ENCODE results near the gene ZCCHC2. TPM values are rescaled to one million over a fixed set of nuclear protein-coding genes. Genes with fewer than 3 reads are reported as not detected.

Gene ZCCHC2
- total RNA-seq, 2 experiments from 2014 or later: 51.7 to 52.3 TPM

DNA sequence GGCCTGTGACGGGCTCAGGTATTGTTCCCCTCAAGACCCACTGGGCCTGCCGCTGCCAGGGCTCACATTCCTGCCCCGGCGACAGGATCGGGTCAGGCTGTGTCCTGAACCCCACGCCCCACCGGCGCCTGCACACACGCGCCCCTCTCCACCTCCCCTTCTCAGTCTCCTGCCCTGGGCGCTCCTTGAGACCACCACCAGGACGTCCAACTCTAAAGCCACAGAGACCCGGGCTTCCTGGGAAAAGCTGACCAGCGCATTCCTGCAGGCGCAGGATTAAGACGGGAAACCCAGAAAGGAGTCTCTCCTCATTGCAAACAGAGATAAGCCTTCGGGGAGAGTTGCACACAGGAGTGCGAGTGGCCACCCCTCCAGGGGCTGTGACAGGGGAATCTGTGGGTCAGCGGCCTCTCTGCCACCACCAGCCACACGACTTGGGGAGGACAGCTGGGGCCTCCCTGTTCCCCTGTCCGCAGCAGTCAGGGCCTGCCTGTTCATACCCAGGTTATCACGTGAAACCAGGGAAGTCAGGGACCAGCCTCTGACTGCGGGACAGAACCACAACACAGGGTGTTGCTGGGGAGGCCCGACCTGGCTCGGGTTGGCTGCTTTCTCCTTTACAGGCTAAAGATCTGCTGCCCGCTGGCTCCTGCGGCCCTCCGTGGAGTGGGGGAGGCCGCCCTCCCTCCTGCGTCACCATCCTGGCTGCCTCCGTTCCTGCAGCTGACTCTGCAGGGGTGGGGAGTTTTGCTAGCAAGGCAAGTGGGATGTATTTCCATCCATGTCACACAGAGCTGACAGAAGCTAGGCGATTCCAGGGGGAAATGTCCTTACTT lies 88.8 kb downstream of the ZCCHC2 start:
- Mint-ChIP-seq H3K27me3 (peaks cover 35% of the 10 kb centered on the region), H3K9me3 (no peaks in the 10 kb centered on the region), H3K36me3 (ENCODE audit: low read depth) (no peaks in the 10 kb centered on the region), H3K4me3 (no peak overlapping the region), H3K4me1 (no peaks in the 10 kb centered on the region), H3K27ac (no peak overlapping the region)
- CTCF ChIA-PET: no interaction called here
- POLR2A ChIA-PET: no interaction called here
- DNase-seq: no peak

DNA sequence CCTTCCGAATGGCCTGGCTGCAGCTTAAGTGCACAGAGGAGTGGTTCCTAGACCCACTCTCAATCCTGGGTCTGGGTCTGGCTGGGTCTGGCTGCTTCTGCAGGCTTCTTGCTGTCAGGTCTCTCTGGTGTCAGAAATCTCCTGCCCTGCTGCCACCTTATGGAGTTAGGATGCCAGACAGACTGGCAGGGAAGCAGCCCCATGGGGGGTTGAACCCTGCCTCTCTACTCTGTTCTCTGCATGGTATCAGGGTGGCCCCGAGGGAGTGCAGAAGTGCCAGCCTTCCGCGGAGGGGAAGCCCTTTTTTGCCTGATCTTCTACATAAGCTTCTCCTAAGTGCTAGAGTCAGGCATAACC lies 89.4 kb downstream of the ZCCHC2 start:
- Mint-ChIP-seq H3K27me3 (peaks cover 35% of the 10 kb centered on the region), H3K27ac (no peak overlapping the region), H3K36me3 (ENCODE audit: low read depth) (no peaks in the 10 kb centered on the region), H3K4me3 (no peak overlapping the region), H3K4me1 (no peaks in the 10 kb centered on the region), H3K9me3 (no peaks in the 10 kb centered on the region)
- ChIA-PET CTCF (no interaction called here), POLR2A (no interaction called here)
- no peak for DNase-seq

DNA sequence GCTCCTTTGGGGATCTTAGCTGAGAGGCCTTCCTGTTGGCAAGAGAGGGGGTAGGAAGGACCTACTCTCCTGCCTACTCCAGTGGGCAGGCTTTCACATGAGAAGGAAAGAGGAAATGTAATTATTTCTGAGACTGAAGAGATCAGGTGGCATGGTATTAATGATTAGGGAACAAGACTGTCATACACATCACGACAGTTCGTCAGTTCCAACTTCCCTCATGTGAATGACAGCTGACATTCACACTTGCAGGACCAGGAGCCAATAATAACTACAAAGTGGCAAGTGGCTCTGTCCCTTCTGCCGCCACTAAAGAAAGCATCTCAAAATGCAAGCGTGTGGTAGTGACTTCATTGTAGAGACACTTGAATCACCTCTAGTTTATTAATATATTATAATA lies 90.0 kb downstream of the ZCCHC2 start:
- no peak for DNase-seq
- H3K4me3 Mint-ChIP-seq: no peak overlapping the region
- CTCF ChIA-PET: no interaction called here
- POLR2A ChIA-PET: no interaction called here
- peaks cover 35% of the 10 kb centered on the region for H3K27me3 Mint-ChIP-seq
- no peaks in the 10 kb centered on the region for H3K36me3 Mint-ChIP-seq (ENCODE audit: low read depth)
- no peaks in the 10 kb centered on the region for H3K4me1 Mint-ChIP-seq
- H3K9me3 Mint-ChIP-seq: no peaks in the 10 kb centered on the region
- no peak overlapping the region for H3K27ac Mint-ChIP-seq

DNA sequence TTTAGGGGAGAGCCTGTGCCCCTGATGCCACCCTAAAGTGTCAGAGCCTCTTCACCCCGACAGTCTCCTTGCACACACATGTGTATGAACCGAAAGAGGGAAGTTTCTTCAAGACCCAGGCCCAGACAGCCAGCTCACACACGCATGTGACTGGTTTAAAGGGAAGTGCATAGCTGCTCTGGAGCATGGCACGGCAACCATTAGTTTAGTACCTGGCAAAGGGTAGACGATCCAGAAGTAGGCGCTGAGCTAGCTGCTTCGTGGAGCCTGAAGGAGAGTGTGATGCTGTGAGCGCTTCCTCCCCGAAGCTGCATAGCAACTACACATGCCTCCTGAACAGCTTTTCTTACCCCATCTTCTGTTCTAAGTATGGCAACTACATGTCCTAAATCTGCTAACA lies 91.7 kb downstream of the ZCCHC2 start:
- H3K4me3 Mint-ChIP-seq: no peak overlapping the region
- H3K4me1 Mint-ChIP-seq: no peaks in the 10 kb centered on the region
- H3K36me3 Mint-ChIP-seq (ENCODE audit: low read depth): no peaks in the 10 kb centered on the region
- no peaks in the 10 kb centered on the region for H3K9me3 Mint-ChIP-seq
- ChIA-PET CTCF (interaction anchor here (0.7 to 1.1 kb wide), 2 partner anchors 62 to 344 kb away, joined by 3 to 4 read pairs; no protein-coding TSS in a partner anchor), POLR2A (no interaction called here)
- H3K27ac Mint-ChIP-seq: no peak overlapping the region
- DNase-seq: no peak
- H3K27me3 Mint-ChIP-seq: peaks cover 41% of the 10 kb centered on the region

DNA sequence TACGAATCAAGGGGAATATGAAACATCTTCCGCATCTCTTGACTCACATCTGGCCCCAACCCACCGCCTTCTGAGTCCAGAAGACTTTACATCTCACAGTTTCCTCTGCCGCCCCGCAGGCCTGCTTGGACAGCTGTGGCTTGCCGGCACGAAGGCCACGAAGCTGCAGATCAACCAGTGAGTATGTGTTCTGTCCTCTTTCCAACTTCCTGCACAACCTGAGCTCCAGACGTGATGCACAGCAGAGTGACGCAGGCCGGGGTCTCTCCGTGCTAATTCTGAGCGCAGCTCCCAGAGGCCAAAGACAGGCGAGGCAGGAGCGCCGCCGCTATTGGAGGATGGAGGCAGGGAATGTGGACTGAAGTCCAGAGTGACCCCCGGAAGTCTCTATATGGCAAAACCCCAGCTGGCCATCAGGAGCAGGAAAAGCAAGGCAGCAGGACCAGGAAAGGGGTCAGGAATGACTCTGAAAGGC lies 93.5 kb downstream of the ZCCHC2 start:
- Mint-ChIP-seq H3K27me3 (peaks cover 36% of the 10 kb centered on the region), H3K27ac (no peak overlapping the region), H3K36me3 (ENCODE audit: low read depth) (no peaks in the 10 kb centered on the region), H3K4me1 (no peaks in the 10 kb centered on the region), H3K9me3 (no peaks in the 10 kb centered on the region), H3K4me3 (no peak overlapping the region)
- DNase-seq: no peak
- ChIA-PET CTCF (no interaction called here), POLR2A (no interaction called here)

DNA sequence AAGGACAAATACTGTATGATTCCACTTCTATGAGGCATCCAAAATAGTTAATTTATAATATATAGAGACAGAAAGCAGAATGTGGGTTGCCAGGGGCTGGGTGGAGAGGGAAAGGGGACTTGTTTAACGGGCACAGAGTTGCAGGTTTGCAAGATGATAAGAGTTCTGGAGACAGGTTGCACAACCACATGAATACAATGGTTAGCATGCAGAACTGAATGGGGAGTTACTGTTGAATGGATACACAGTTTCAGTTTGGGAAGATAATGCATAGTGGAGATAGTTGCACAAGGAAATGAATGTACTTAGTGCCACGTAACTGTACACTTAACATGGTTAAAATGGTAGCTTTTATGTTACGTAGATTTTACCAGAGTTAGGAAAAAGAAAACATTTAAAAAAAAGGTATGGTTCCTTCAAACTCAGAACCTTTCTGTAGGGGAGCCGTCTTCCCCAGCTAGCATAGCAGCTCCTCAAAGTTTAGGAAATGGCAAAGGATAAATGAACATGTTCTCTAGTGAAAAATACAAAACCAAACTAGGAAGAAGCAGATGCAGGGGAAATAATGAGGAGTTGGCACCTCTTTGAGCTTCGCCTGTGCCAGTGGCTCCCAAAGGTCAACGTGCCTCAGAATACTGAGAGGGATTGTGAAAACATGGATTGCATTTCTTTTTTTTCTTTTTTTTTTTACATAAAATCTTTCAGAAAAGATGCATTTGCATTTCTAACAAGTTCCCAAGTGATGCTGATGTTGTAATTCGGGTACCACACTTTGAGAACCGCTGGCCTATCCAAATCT lies 95.2 kb downstream of the ZCCHC2 start:
- no peak overlapping the region for H3K27ac Mint-ChIP-seq
- POLR2A ChIA-PET: no interaction called here
- no peak overlapping the region for H3K4me3 Mint-ChIP-seq
- CTCF ChIA-PET: no interaction called here
- H3K9me3 Mint-ChIP-seq: no peaks in the 10 kb centered on the region
- peaks cover 32% of the 10 kb centered on the region for H3K27me3 Mint-ChIP-seq
- no peaks in the 10 kb centered on the region for H3K36me3 Mint-ChIP-seq (ENCODE audit: low read depth)
- no peaks in the 10 kb centered on the region for H3K4me1 Mint-ChIP-seq
- DNase-seq: no peak

DNA sequence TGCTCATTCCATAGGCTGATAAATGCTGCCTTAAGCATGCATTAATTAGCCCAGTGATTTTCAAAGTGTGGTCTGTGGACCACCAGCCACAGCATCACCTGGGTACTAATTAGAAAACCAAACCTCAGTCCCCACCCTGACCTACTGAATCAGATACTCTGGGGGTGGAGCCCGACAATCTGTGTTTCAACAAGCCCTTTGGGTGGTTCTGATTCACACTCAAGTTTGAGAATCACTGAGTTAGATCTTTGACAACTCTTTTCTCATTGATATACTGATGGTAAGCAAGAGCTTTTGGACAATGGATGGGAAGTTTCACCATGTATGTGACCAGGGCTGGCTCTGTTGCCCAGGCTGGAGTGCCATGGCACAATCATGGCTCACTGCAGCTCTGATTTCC lies 95.9 kb downstream of the ZCCHC2 start:
- POLR2A ChIA-PET: no interaction called here
- CTCF ChIA-PET: no interaction called here

DNA sequence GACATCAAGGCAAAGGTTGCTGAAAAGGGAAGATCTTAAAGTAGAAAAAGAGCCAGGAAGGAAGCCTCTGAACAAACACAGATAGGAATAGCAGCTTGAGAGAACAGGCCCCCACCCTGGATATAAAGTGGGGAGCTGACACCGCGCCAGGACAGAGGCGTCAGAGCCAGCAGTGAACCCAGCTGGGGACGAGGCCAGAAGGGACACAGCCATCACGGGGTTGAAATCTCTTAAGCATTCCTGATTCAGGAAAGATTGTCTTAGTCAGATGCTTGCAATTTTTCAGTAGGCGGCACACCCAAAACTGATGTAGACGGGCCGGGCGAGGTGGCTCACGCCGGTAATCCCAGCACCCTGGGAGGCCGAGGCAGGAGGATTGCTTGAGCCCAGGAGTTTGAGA lies 98.7 kb downstream of the ZCCHC2 start:
- H3K27me3 Mint-ChIP-seq: peaks cover 21% of the 10 kb centered on the region
- no peak overlapping the region for H3K4me3 Mint-ChIP-seq
- POLR2A ChIA-PET: no interaction called here
- DNase-seq: no peak
- no peak overlapping the region for H3K27ac Mint-ChIP-seq
- no peaks in the 10 kb centered on the region for H3K9me3 Mint-ChIP-seq
- CTCF ChIA-PET: no interaction called here
- no peaks in the 10 kb centered on the region for H3K36me3 Mint-ChIP-seq (ENCODE audit: low read depth)
- no peaks in the 10 kb centered on the region for H3K4me1 Mint-ChIP-seq

More for the DNA sequence above, 95.9 kb downstream of the ZCCHC2 start:
- no peak overlapping the region for H3K4me3 Mint-ChIP-seq
- no peaks in the 10 kb centered on the region for H3K9me3 Mint-ChIP-seq
- no peak for DNase-seq
- no peak overlapping the region for H3K27ac Mint-ChIP-seq
- H3K36me3 Mint-ChIP-seq (ENCODE audit: low read depth): no peaks in the 10 kb centered on the region
- no peaks in the 10 kb centered on the region for H3K4me1 Mint-ChIP-seq
- peaks cover 35% of the 10 kb centered on the region for H3K27me3 Mint-ChIP-seq

DNA sequence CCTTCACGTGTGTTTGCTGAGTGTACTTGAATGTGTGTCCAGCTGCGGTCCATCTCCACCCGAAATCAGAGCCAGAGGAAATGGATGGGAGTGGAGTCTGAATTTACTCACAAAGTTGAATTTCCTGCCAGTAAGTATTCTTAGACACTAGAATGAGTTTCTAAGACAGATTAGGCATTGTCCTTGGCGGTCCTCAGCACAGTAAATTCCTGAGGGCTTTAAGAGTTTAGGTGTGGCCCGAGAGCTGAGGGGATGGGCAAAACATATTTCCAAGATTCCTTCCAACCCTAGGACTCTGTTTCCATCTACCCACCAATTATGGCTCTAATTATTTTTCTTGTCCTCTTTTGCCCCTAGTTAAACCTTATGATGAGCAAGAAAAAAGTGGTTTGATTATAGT lies 102.2 kb downstream of the ZCCHC2 start:
- H3K27me3 Mint-ChIP-seq: peaks cover 14% of the 10 kb centered on the region
- ChIA-PET POLR2A (no interaction called here), CTCF (interaction anchor here (1.2 kb wide), 1 partner anchor 14 kb away, joined by 3 read pairs; no protein-coding TSS in a partner anchor)
- H3K9me3 Mint-ChIP-seq: no peaks in the 10 kb centered on the region
- H3K36me3 Mint-ChIP-seq (ENCODE audit: low read depth): no peaks in the 10 kb centered on the region
- no peak overlapping the region for H3K4me3 Mint-ChIP-seq
- H3K4me1 Mint-ChIP-seq: no peaks in the 10 kb centered on the region
- no peak for DNase-seq
- H3K27ac Mint-ChIP-seq: no peak overlapping the region

Other genes starting within 250 kb of the ZCCHC2 start
- 10 to 100 TPM; 26.0 to 30.0 TPM for gene TNFRSF11A, start 197.7 kb upstream of the ZCCHC2 start, total RNA-seq
- 1 to 10 TPM; 8.1 to 8.9 TPM for gene PHLPP1, start 192.5 kb downstream of the ZCCHC2 start, total RNA-seq